ENCODE results near the gene INPP5D.

INPP5D gene

GRCh38 chr2:233037078-233037477 lies 23.1 kb upstream of the INPP5D start:
- no peak for TF ChIP-seq Cebpa-rat (IDR thresholded peaks at IDR 0.05)
- H3K4me2 ChIP-seq, result no peak overlapping the region

GRCh38 chr2:233039212-233039845 lies 20.8 kb upstream of the INPP5D start:
- no peaks in the 10 kb centered on the region for H3K36me3 ChIP-seq
- H3K9me3 ChIP-seq (replicated peaks in 1 of 11), result peaks cover 0 to 7% (median 0%) of the 10 kb centered on the region in 11 experiments; a peak in 4 of 22 replicates
- H3K27me3 ChIP-seq, result no peaks in the 10 kb centered on the region
- H3K4me1 ChIP-seq, result peaks cover 0 to 11% (median 6%) of the 10 kb centered on the region in 10 experiments; a peak in 11 of 20 replicates
- no peak for TF ChIP-seq Cebpa-rat (IDR thresholded peaks at IDR 0.05)
- no peak overlapping the region for H3K27ac ChIP-seq
- no peak overlapping the region for H3K4me2 ChIP-seq
- no peak overlapping the region for H3K4me3 ChIP-seq
- H3K9ac ChIP-seq, result no peak overlapping the region
- no peaks in the 10 kb centered on the region for H4K20me1 ChIP-seq

More at GRCh38 chr2:233037078-233037477, 23.1 kb upstream of the INPP5D start:
- Histone ChIP-seq H3K9me3 (replicated peaks in 1 of 11) (peaks cover 0 to 7% (median 0%) of the 10 kb centered on the region in 11 experiments; a peak in 4 of 22 replicates), H3K27me3 (no peaks in the 10 kb centered on the region), H4K20me1 (no peaks in the 10 kb centered on the region), H3K4me1 (peaks cover 0 to 8% (median 5%) of the 10 kb centered on the region in 10 experiments; a peak in 11 of 20 replicates), H3K36me3 (no peaks in the 10 kb centered on the region), H3K27ac (no peak overlapping the region), H3K4me3 (no peak overlapping the region), H3K9ac (no peak overlapping the region)

DNA sequence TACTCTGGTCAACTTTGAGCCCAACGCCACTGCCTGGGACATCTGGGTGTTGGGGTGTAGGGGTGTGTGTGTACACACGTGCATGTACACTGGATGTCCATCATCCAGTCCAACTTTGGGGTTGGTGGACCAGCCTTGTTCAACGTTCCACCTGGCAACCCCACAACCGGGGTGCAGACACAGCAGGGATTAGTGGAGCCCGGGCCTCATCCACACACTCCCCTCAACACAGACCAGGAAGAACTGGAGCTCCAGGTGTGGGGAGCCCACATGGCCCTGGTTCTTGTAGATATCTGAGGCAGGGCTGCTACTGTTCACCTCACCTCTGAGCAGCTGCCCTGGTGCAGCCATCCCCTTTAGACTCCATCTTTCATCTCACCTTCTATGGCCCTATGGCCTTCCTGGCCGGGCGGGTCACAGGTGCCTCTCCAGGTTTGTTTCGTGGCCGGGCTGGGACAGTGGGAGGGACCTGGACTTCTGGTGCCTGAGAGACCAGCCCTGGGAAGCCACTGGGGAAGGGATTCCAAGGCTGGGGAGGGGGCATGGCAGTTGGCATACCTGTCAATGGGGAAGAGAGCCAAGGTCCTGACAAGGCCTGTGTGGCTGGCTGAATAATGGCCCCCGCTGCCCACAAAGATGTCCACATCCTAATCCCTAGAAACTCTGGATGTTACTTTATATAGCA lies 20.2 kb upstream of the INPP5D start:
- no peak for TF ChIP-seq Cebpa-rat (IDR thresholded peaks at IDR 0.05)
- no peak overlapping the region for H3K27ac ChIP-seq
- no peak overlapping the region for H3K4me2 ChIP-seq
- peaks cover 0 to 11% (median 6%) of the 10 kb centered on the region in 10 experiments; a peak in 11 of 20 replicates for H3K4me1 ChIP-seq
- H3K36me3 ChIP-seq, result no peaks in the 10 kb centered on the region
- H3K4me3 ChIP-seq, result no peak overlapping the region
- no peaks in the 10 kb centered on the region for H3K27me3 ChIP-seq
- H3K9me3 ChIP-seq (replicated peaks in 1 of 11), result peaks cover 0 to 7% (median 0%) of the 10 kb centered on the region in 11 experiments; a peak in 4 of 22 replicates
- H3K9ac ChIP-seq, result no peak overlapping the region
- H4K20me1 ChIP-seq, result no peaks in the 10 kb centered on the region

- Histone ChIP-seq H3K4me1 (peaks cover 0 to 11% (median 6%) of the 10 kb centered on the region in 10 experiments; a peak in 11 of 20 replicates), H3K27me3 (no peaks in the 10 kb centered on the region), H3K27ac (no peak overlapping the region), H3K4me2 (no peak overlapping the region), H3K4me3 (no peak overlapping the region), H3K36me3 (no peaks in the 10 kb centered on the region), H4K20me1 (no peaks in the 10 kb centered on the region), H3K9me3 (replicated peaks in 1 of 11) (peaks cover 0 to 5% (median 0%) of the 10 kb centered on the region in 11 experiments; a peak in 4 of 22 replicates), H3K9ac (no peak overlapping the region)
- TF ChIP-seq Cebpa-rat (IDR thresholded peaks at IDR 0.05), result no peak
Observed at GRCh38 chr2:233040571-233040970, 19.6 kb upstream of the INPP5D start.

- peak overlapping the region in 10 of 11 experiments; percentile 5 to 62 (median 34); a peak in 14 of 22 replicates for H3K4me2 ChIP-seq
- no peaks in the 10 kb centered on the region for H3K27me3 ChIP-seq
- no peak overlapping the region for H3K27ac ChIP-seq
- H3K9me3 ChIP-seq (replicated peaks in 1 of 11), result no peaks in the 10 kb centered on the region
- no peaks in the 10 kb centered on the region for H4K20me1 ChIP-seq
- no peaks in the 10 kb centered on the region for H3K36me3 ChIP-seq
- no peak for TF ChIP-seq Cebpa-rat (IDR thresholded peaks at IDR 0.05)
- H3K9ac ChIP-seq, result no peak overlapping the region
- H3K4me3 ChIP-seq, result no peak overlapping the region
- peaks cover 0 to 11% (median 6%) of the 10 kb centered on the region in 10 experiments; a peak in 11 of 20 replicates for H3K4me1 ChIP-seq
Observed at GRCh38 chr2:233041722-233042323, 18.3 kb upstream of the INPP5D start.

- no peak for TF ChIP-seq Cebpa-rat (IDR thresholded peaks at IDR 0.05)
- Histone ChIP-seq H3K4me2 (peak overlapping the region in 3 of 11 experiments; percentile 14 to 62 (median 33); a peak in 3 of 22 replicates), H3K27ac (no peak overlapping the region), H3K9ac (no peak overlapping the region), H3K4me3 (no peak overlapping the region), H3K27me3 (no peaks in the 10 kb centered on the region), H3K9me3 (replicated peaks in 1 of 11) (no peaks in the 10 kb centered on the region), H3K4me1 (peaks cover 0 to 11% (median 6%) of the 10 kb centered on the region in 10 experiments; a peak in 11 of 20 replicates), H3K36me3 (no peaks in the 10 kb centered on the region), H4K20me1 (no peaks in the 10 kb centered on the region)
Observed at GRCh38 chr2:233042549-233042948, 17.6 kb upstream of the INPP5D start.

DNA sequence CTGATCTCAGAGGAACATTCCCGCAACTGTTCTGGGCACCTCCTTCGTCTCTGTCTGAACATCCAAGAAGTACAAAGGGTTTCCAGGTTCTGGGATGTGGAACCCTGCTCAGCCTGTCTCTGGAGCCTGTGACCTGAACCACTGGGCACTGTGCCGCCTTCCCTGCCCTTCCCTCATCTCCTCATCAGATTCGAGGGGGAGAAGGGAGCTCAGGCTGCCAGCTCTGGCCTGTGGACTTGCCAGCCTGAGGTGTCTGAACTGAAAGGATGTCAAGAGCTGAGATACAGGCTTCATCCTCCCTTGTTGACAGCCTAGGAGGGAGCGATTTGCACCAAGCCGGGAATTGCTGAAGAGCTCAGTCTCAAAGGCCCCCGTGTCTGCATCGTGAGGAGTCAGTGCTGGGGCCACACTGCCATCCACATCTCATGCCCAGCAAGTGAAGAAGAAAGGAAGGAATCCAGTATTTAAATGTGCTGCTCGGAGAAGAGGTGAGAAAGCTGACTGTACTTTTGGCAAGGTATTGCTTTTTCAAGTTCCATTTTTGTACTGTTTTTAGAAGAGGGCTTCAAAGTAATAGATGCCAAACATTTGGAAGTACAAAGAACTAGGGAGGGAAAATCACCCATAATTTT lies 15.1 kb upstream of the INPP5D start:
- Histone ChIP-seq H3K27ac (no peak overlapping the region), H3K9ac (no peak overlapping the region), H3K9me3 (replicated peaks in 1 of 11) (no peaks in the 10 kb centered on the region), H3K36me3 (no peaks in the 10 kb centered on the region), H4K20me1 (no peaks in the 10 kb centered on the region), H3K4me2 (no peak overlapping the region), H3K27me3 (no peaks in the 10 kb centered on the region), H3K4me1 (peaks cover 0 to 17% (median 6%) of the 10 kb centered on the region in 10 experiments; a peak in 11 of 20 replicates), H3K4me3 (no peak overlapping the region)
- TF ChIP-seq Cebpa-rat (IDR thresholded peaks at IDR 0.05), result no peak

DNA sequence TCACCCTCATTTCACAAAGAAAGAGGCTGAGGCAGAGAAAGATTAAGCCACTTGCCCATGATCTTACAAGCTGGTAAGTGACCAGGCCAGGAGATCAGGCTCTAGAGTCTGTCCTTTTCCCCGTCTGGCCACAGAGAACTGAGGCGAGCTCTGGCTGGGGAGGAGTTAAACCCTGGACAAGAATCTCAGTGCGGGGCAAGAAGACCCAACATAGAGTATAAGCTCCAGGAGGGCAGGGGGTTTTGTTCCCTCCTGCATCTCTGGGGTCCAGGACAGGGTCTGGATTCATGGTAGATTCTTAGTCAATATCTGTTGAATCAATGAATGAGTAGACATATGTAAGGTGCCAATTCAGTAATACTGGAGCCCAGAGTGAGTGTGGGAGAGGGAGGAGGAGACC lies 12.9 kb upstream of the INPP5D start:
- no peaks in the 10 kb centered on the region for H3K36me3 ChIP-seq
- no peaks in the 10 kb centered on the region for H3K9me3 ChIP-seq (replicated peaks in 1 of 11)

GRCh38 chr2:233047667-233048066 lies 12.5 kb upstream of the INPP5D start:
- no peak overlapping the region for H3K9ac ChIP-seq
- H3K36me3 ChIP-seq, result no peaks in the 10 kb centered on the region
- no peak overlapping the region for H3K27ac ChIP-seq
- no peak for TF ChIP-seq Cebpa-rat (IDR thresholded peaks at IDR 0.05)
- H3K4me2 ChIP-seq, result peak overlapping the region in 3 of 11 experiments; percentile 2 to 26 (median 16); a peak in 4 of 22 replicates
- H3K4me1 ChIP-seq, result peaks cover 0 to 7% (median 0%) of the 10 kb centered on the region in 10 experiments; a peak in 4 of 20 replicates
- no peaks in the 10 kb centered on the region for H3K9me3 ChIP-seq (replicated peaks in 1 of 11)
- no peaks in the 10 kb centered on the region for H3K27me3 ChIP-seq
- H3K4me3 ChIP-seq, result no peak overlapping the region
- no peaks in the 10 kb centered on the region for H4K20me1 ChIP-seq

More for the DNA sequence above, 12.9 kb upstream of the INPP5D start:
- H3K9ac ChIP-seq, result no peak overlapping the region
- H3K4me2 ChIP-seq, result no peak overlapping the region
- peaks cover 0 to 10% (median under 1%) of the 10 kb centered on the region in 10 experiments; a peak in 8 of 20 replicates for H3K4me1 ChIP-seq
- no peaks in the 10 kb centered on the region for H3K27me3 ChIP-seq
- no peaks in the 10 kb centered on the region for H4K20me1 ChIP-seq
- TF ChIP-seq Cebpa-rat (IDR thresholded peaks at IDR 0.05), result no peak
- no peak overlapping the region for H3K4me3 ChIP-seq
- H3K27ac ChIP-seq, result no peak overlapping the region

All from BLaER1 treated with 17β-estradiol and CSF1 and Interleukin-3, amounts not matched to agents 10 nM and 100 nM (cell line).